Heart left ventricle (tissue), 16 donors: ENCODE results near the gene CENPP. TPM values are rescaled to one million over a fixed set of nuclear protein-coding genes. Genes with fewer than 3 reads are reported as not detected.

Source experiments
- ATAC-seq, 4 donors: fragments of 200-7000 bp; cut with Tn5 transposase; one replicate each; pipeline ENCODE4 v1.9.1; 2020 to 2022; ENCODE audit warnings: moderate library complexity in 4 of 4, mild to moderate bottlenecking in 3 of 4, moderate number of reproducible peaks in 1 of 4
- DNase-seq, 5 donors: peaks; one replicate each; pipeline ENCODE4 v3.0.0-alpha.2; 2020
- H3K27ac ChIP-seq, 12 donors: fragments of 200-600 bp; sonication (generic) in 4 of 12; one replicate each; pipeline versions ENCODE4 v1.5.0 to v1.8.0; 2016 to 2022; ENCODE audit warnings: mild to moderate bottlenecking in 2 of 12
- H3K27me3 ChIP-seq, 9 donors: fragments of 200-600 bp; sonication (generic) in 2 of 9; one replicate each; pipeline versions ENCODE4 v1.5.1 to v1.8.0; 2016 to 2022; ENCODE audit warnings: mild to moderate bottlenecking in 3 of 9
- H3K36me3 ChIP-seq, 9 donors: fragments of 200-600 bp; sonication (generic) in 2 of 9; one replicate each; pipeline versions ENCODE4 v1.5.0 to v1.8.0; 2018 to 2022; ENCODE audit warnings: mild to moderate bottlenecking in 2 of 9
- H3K4me1 ChIP-seq, 12 donors: fragments of 200-600 bp; sonication (generic) in 4 of 12; one replicate each; pipeline versions ENCODE4 v1.5.0 to v1.8.0; 2016 to 2022; ENCODE audit warnings: mild to moderate bottlenecking in 3 of 12
- H3K4me3 ChIP-seq, 12 donors: fragments of 200-600 bp; sonication (generic) in 4 of 12; one replicate each; pipeline versions ENCODE4 v1.5.0 to v1.8.0; 2017 to 2022; ENCODE audit warnings: mild to moderate bottlenecking in 9 of 12, moderate library complexity in 4 of 12
- H3K9me3 ChIP-seq, 12 donors: fragments of 200-600 bp; sonication (generic) in 4 of 12; one replicate each; pipeline versions ENCODE4 v1.5.0 to v1.8.0; 2016 to 2022; ENCODE audit warnings: mild to moderate bottlenecking in 1 of 12
- POLR2A ChIP-seq, 2 donors: fragments of 450-650 bp; IDR thresholded peaks; one replicate each; pipeline ENCODE4 v1.6.1; 2017; ENCODE audit warnings: antibody characterized with exemption in 2 of 2, mild to moderate bottlenecking in 2 of 2, moderate library complexity in 2 of 2
- WGBS, 4 donors: extraction: QIAGEN DNeasy Blood & Tissue Kit in 2 of 4; methylation state at CpG; one replicate each; pipeline versions ENCODE4 v1.1.5 to v1.1.7; 2013 to 2018; 5-methylcytosine and 5-hydroxymethylcytosine counted together
- intact Hi-C, 10 donors: fragments of 100-400 bp; cut with DNase I; formaldehyde crosslinking; loops; one replicate each; pipeline versions ENCODE4 v1.11.1 to v1.14.2; 2022
- polyA plus RNA-seq, 2 donors: library from polyadenylated mRNA; stranded (reverse); fragments of 200-250 nt; gene quantifications; one replicate each; pipeline ENCODE4 v1.2.3, GENCODE V29; 2013
- total RNA-seq, 9 donors: library from RNA; depleted of rRNA in 2 of 9; stranded (reverse); fragments of >200 nt in 2 of 9; fragmentation: NEBNext Ultra II Directional in 3 of 9; extraction: Animal tissue kit (Norgen Biotek cat#: 25700) in 3 of 9; gene quantifications; one replicate each; pipeline versions ENCODE4 v1.1.0 to v1.2.4, GENCODE V29; 2016 to 2023
- TF ChIP-seq, protein P1 (sequence below), 12 donors: fragments of 200-600 bp; sonication (generic) in 4 of 12; IDR thresholded peaks; one replicate each; pipeline versions ENCODE4 v1.5.0 to v1.8.0; 2018 to 2022; ENCODE audit warnings: antibody characterized with exemption in 12 of 12, mild to moderate bottlenecking in 5 of 12
- donor health status: ischemic (EF 13 %, LVEDD 7.1; RV severe dilation, severe dysfunction).
- donor health status: healthy with polysubstance abuse.
- donor health status: DM: no; HTN: yes; CAD: no.
- donor health status: DM: no; HTN: no; CAD: no.
- donor health status: ischemic (EF 25% LVEDD 6.9; RV normal size, moderate dysfunction).
- donor health status: ischemic (EF 25% LVEDD 5.7; RV mildly dilated, moderate dysfunction).
- donor health status: healthy.
- donor health status: DM: yes; HTN: yes; CAD: no.
- donor health status: ischemic (EF 35%, LVEDD 5.7; RV mildly dilated, moderate dysfunction).
- donor health status: nonischemic (EF 11% LVEDD 7.7; RV severe dilation, severe dysfunction).
- donor health status: DM: yes; HTN: yes; CAD: no.
- donor health status: PGD.
- donor health status: ischemic (EF 29% LVEDD 5.4; RV normal size, mild dysfunction).
- donor health status: nonischemic (EF 23%, LVEDD 6.1; RV moderate dilation, normal function).

The CENPP gene
- total and polyA plus RNA-seq, 11 donors: 1.1 to 5.8 (median 2.4) TPM

DNA sequence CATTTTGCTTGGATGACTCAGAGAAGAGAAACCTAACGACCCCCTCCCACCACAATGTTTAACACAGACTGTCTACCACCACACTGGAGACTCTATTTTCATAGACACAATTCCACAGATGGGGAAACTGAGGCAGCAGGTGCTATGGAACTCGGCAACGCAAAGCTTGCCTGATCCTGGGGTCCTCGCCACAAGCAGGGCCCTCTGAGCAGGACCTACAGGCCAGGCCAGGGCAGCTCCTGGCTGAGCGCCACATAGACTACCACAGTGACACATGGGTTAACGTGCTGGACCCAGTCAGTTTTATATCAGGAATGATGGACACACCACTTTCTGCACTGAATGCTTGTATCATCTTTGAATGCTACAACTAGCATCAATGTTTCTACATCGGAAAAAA, 332.4 kb downstream of the CENPP start:
- Histone ChIP-seq H3K27ac (no peak overlapping the region), H3K36me3 (peaks cover 0 to 46% (median 28%) of the 10 kb centered on the region in 9 donors), H3K27me3 (no peaks in the 10 kb centered on the region), H3K4me1 (peaks cover 0 to 22% (median 1%) of the 10 kb centered on the region in 12 donors), H3K9me3 (no peaks in the 10 kb centered on the region), H3K4me3 (no peak overlapping the region)
- ATAC-seq: no peak
- DNase-seq: no peak
- intact Hi-C loops: no loop called here
- WGBS, 4 donors: 94 to 99% (median 96%) methylated on average over 6 to 7 of the region's 7 CpGs
- TF ChIP-seq, protein P1, sequence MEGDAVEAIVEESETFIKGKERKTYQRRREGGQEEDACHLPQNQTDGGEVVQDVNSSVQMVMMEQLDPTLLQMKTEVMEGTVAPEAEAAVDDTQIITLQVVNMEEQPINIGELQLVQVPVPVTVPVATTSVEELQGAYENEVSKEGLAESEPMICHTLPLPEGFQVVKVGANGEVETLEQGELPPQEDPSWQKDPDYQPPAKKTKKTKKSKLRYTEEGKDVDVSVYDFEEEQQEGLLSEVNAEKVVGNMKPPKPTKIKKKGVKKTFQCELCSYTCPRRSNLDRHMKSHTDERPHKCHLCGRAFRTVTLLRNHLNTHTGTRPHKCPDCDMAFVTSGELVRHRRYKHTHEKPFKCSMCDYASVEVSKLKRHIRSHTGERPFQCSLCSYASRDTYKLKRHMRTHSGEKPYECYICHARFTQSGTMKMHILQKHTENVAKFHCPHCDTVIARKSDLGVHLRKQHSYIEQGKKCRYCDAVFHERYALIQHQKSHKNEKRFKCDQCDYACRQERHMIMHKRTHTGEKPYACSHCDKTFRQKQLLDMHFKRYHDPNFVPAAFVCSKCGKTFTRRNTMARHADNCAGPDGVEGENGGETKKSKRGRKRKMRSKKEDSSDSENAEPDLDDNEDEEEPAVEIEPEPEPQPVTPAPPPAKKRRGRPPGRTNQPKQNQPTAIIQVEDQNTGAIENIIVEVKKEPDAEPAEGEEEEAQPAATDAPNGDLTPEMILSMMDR (IDR thresholded peaks at IDR 0.05): no peak
- TF ChIP-seq POLR2A (IDR thresholded peaks at IDR 0.05): no peak

DNA sequence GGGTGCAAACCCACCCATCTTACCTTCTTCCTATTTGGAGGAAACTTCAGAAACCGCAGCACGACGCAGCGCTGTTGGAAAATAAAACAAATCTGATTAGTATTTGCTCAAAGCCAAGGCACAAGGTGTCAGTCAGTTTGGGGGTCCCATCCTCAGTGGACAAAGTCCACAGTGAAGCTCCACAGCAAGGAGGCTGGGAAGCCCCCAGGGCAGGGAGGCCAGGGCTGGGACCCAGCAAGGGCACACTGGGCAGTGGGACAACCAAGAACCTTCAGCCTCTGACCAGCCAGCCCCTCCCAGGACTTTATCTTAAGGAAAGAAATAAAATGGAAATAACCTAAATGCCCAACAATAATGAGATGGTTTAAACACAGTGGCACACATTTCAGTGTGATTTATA, 332.9 kb downstream of the CENPP start:
- WGBS, 4 donors: 96 to 98% (median 97%) methylated on average over 4 of the region's 4 CpGs
- ATAC-seq: no peak
- no peaks in the 10 kb centered on the region for H3K27me3 ChIP-seq
- H3K36me3 ChIP-seq: peaks cover 0 to 43% (median 28%) of the 10 kb centered on the region in 9 donors
- H3K27ac ChIP-seq: no peak overlapping the region
- H3K4me3 ChIP-seq: no peak overlapping the region
- H3K9me3 ChIP-seq: no peaks in the 10 kb centered on the region
- peaks cover 0 to 22% (median 1%) of the 10 kb centered on the region in 12 donors for H3K4me1 ChIP-seq
- no peak for DNase-seq
- intact Hi-C loops: no loop called here
- TF ChIP-seq, protein P1 (IDR thresholded peaks at IDR 0.05): no peak
- TF ChIP-seq POLR2A (IDR thresholded peaks at IDR 0.05): no peak

DNA sequence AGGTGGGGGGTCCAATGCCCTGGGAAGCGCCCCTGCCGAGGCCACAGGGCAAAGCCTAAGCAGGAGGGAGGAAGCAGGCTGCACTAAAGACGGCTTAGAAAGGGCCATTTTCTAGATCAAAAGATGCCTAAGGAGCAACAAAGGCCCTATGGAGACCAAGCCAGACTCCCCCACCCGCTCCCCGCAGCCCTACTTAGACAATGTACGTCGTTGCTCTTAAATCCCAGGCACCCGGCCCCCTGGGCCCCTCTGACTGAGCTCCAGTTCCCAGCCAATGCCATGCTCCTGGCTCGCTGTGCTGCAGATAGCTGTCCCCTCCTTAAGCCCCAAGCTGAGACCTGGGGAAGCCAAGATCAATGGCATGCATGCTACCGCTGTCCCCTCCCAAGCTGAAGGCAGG, 333.8 kb downstream of the CENPP start:
- Histone ChIP-seq H3K9me3 (no peaks in the 10 kb centered on the region), H3K4me3 (no peak overlapping the region), H3K27ac (no peak overlapping the region), H3K27me3 (no peaks in the 10 kb centered on the region), H3K4me1 (peaks cover 0 to 26% (median 6%) of the 10 kb centered on the region in 12 donors), H3K36me3 (peaks cover 0 to 42% (median 31%) of the 10 kb centered on the region in 9 donors)
- 82 to 88% (median 87%) methylated on average over 10 of the region's 10 CpGs for WGBS, 4 donors
- intact Hi-C loops: no loop called here
- no peak for ATAC-seq
- DNase-seq: no peak
- TF ChIP-seq, protein P1 (IDR thresholded peaks at IDR 0.05): no peak
- TF ChIP-seq POLR2A (IDR thresholded peaks at IDR 0.05): no peak

DNA sequence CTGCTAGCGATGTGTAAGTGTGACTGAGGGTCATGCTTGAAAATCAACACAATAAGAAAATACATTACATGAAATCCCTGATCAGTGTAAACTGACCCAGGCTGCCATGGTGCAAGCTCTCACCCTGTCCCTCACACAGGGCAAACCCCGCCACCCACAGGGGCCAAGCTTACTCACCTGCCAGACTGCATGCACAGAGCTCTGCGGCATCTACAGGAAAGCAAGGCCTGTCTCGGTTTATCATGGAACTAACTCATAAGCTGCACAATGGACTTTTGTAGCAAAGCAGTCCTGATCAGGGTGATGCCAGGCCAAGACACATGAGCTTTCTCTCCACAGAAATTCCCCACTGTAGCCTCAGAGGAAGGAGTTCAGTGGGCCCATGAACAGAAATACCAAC, 334.5 kb downstream of the CENPP start:
- no peak overlapping the region for H3K4me3 ChIP-seq
- intact Hi-C loops: loop anchor here in 2 of 10 donors (10.0 kb wide), 2 partner anchors 55 to 335 kb away; partner anchors contain the start of genes CENPP (in 1 of the 2) and NOL8 (in 1 of the 2)
- H3K27ac ChIP-seq: no peak overlapping the region
- DNase-seq (no peak), ATAC-seq (no peak)
- H3K36me3 ChIP-seq: peaks cover 0 to 36% (median 24%) of the 10 kb centered on the region in 9 donors
- 86 to 91% (median 90%) methylated on average over 3 to 4 of the region's 4 CpGs for WGBS, 4 donors
- H3K4me1 ChIP-seq: peaks cover 0 to 26% (median 8%) of the 10 kb centered on the region in 12 donors
- H3K27me3 ChIP-seq: no peaks in the 10 kb centered on the region
- TF ChIP-seq, protein P1 (IDR thresholded peaks at IDR 0.05): no peak
- TF ChIP-seq POLR2A (IDR thresholded peaks at IDR 0.05): no peak
- H3K9me3 ChIP-seq: no peaks in the 10 kb centered on the region
